CD4-positive, alpha-beta T cell treated with Interleukin-15 for 1 hour (primary cell): ENCODE measurements around the gene GDI2.
"Not testable (repeated sequence)": the region's sequence is repeated elsewhere in the genome, so short reads cannot be mapped to it uniquely, and the experiment has no call there.

Source experiments
- DNase-seq: peaks from one replicate; pipeline ENCODE4 v3.0.0-alpha.2; 2020

The GDI2 gene

DNA sequence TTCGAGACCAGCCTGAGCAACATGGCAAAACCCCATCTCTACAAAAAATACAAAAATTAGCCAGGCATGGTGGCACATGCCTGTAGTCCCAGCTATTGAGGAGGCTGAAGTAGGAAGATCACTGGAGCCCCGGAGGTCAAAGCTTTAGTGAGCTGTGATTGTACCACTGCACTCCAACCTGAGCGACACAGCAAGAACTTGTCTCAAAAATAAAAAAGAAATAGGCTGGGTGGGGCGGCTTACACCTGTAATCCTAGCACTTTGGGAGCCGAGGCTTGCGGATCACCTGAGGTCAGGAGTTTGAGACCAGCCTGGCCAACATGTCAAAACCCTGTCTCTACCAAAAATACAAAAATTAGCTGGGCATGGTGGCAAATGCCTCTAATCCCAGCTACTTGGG is 13.3 kb upstream of the GDI2 start:
- not testable (repeated sequence) for DNase-seq

DNA sequence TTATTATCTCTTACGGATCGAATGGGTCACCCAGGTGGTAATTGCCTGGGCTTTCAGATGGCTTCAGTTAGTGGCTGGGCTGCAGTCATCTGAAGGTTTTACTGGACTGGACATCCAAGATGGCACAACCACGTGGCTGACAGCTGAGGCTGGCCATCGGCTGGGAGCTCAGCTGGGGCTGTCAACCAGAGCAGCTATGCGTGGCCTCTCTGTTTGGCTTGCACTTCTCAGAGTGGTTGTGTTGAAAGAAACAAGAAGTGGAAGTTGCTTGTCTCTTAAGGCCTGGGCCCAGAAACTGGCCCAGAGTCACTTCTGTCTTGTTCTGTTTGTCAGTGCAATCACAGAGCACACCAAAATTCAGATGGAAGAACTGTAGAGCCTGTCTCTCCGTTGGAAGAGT is 5.7 kb upstream of the GDI2 start:
- peak; percentile 45 for DNase-seq

DNA sequence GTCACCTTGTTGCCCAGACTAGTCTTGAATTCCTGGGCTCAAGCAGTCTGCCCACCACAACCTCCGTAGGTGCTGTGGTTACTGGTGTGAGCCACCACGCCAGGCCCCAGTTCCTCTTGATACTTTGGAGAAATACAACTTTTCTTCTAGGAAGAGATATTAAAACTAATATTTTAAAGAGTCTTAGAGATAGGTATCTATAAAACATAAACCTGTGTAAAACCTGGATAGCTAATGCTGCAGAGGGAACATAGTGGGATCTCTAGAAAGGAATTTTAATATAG is 4.8 kb upstream of the GDI2 start:
- no peak for DNase-seq

DNA sequence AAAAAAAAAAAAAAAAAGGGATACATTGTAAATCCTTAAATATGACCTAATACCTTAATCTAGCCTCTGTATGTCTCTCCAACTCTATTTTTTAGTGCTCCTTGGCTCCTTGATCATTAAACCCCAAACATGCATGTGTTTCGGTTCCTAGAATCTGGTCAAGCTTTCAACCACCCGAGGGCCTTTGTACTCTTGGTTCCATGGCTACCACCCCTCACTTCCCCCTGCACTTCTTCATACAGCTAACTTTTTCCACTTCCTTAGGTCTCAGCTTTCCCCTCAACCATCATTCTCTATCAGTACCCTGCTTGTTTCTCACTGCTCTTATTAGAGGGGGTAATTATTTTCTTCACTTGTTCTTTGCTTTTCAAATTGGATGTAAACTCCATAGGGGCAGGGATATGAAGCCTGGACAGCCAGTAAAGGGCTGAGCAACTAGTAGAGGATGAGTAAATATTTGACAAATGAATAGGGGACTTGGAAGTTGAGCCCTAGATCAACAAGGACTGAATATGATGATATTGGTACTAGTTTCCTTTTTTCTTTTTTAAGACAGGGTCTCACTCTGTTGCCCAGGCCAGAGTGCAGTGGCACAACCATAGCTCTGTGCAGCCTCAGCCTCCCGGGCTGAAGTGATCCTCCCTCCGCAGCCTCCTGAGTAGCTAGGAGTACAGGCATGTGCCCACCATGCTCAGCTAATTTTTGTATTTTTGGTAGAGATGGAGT is 4.3 kb upstream of the GDI2 start:
- peak; percentile 27 for DNase-seq

DNA sequence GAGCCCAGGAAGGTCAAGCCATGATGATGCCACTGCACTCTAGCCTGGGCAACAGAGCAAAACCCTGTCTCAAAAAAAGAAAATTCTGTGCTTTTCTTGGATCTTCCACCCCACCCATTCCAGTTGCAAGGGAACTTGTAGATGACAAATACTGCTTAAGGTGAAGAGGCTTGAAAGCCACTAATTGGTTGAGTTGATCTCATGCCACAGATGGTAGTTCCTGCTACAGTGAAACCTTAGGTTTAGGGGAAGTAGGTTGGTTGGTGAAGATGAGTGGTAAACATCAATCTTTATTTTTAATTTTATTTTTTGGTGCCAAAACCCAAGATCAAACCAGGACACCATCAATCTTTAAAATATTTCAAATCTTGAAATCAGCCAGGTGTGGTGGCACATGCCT is 2.9 kb upstream of the GDI2 start:
- DNase-seq = no peak

DNA sequence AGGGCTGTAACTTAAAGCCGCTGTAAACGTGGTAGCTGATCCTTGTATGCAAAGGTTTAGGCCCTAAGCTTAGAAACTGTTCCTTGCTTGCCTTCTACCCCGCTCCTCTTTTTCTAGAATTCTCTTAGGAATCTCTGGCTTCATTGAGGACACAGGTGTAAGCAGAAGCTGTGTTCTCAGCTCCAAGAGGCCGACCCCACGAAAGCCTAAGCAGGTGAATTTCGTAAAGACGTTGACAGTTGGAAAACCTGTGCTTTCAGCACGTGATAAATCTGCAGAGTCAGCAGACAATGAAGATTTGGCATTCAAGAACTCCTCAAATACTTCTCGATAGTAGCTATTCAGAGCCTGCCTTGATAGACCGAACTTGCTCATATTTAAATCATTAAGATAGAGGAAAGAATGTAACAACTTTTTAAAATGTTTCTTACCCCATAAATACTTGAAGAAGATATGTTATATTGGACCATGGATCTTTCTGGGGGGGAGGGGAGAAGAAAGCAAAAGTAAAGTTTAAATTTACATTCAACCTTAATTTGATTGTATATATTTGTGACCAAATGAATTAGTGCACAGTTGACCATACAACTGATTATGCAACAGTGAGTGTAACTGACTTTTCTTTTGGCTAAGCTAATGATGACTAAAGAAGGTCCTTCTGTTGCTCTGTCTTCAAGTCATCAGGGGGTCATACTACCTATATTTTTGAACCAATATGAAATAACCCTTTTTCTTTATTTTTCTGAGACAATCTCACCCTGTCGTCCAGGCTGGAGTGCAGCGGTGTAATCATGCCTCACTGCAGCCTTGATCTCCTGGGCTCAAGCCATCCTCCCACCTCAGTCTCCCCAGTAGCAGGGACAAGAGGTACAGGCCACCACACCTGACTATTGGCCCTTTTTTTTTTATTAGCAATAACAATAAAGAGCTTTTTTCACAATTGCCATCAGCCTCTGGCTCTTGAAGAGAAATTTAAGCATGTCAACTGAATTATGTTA is 1.2 kb upstream of the GDI2 start:
- DNase-seq = no peak

DNA sequence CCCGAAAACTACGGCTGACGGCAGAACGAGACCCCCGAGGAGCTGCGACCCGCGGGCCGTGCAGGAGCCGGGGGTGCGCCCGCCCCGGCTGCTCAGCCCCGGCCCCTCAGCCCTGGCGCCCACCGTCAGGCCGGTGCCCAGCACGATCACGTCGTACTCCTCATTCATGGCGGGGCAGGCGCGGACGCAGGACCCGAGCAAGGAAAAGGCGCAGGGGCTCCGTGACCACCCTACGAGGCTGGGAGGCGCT is 218 bp downstream of the GDI2 start:
- DNase-seq = no peak

DNA sequence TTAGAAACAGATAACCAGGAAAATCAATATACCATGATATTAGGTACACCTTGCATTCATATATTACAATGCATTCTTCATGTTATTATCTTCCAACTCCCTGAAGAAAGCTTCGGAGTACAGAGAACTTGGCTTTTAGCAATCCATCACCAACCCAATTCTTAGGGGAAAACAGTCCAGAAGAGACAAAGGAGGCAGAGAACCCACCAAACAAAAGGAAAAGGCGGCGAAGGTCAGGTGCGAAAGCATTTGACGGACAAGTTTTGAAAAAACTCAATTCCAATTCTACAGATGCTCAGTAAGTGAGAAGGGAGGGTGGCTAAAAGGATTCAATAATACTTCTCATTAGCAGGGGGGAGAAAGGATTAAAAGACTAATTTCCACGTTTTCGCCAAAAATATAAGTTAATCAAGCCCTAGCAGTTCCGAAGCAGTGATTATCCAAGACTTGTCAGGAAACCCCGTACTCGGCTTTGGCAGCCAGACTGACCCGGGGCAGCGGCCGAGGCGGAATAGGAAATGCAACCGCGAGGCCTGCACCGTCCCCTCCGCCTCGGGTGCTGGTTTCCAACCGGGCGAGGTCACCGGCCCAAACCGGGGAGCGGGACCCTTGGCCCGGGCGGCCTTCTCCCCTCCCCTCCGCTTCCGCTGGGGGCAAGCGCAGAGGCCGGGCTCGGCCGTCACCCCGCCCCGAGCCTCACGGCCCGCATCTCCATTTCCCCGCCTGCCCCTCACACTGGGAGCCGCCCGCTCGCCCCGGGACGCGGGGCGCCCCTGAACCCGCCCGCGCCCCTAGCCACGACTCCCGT is 747 bp downstream of the GDI2 start:
- DNase-seq = peak; percentile 32

DNA sequence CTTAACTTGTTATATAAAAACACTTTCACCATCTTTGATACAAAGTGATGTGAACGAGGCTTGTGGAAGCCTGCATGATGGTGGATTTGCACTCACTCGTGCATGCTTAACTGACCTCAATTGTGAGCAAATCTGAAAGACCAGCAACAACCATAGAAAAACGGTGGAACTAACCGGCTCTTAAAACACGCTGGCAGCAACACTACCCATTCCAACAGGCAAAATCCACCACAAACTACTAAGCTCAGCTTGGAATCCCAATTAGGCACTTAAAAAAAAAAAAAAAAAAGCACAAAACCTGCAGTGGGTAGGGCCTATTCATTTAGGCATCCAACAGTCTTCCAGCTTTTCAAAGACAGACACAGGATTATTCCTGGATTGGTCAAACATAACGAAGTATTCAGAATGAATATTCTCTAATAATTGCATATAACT is 1.8 kb downstream of the GDI2 start:
- no peak for DNase-seq

DNA sequence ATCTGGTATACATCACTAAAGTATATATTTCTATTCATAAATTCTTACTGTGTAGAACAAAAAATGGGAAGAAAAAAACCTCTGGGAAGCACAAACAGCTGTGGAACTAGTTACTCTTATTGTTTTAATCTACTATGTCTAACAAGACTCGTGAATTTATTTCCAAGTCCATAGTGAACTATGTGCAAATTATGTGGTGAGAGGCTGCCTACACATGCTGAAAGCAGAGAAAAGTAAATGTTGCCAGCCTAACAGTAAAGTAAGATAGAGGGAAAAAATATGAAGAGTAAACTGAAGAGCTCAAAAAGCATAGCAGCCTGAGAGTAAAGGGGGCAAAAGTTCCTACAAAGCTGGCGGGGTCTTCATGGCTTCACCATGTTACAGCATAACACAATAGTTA is 3.0 kb downstream of the GDI2 start:
- no peak for DNase-seq

DNA sequence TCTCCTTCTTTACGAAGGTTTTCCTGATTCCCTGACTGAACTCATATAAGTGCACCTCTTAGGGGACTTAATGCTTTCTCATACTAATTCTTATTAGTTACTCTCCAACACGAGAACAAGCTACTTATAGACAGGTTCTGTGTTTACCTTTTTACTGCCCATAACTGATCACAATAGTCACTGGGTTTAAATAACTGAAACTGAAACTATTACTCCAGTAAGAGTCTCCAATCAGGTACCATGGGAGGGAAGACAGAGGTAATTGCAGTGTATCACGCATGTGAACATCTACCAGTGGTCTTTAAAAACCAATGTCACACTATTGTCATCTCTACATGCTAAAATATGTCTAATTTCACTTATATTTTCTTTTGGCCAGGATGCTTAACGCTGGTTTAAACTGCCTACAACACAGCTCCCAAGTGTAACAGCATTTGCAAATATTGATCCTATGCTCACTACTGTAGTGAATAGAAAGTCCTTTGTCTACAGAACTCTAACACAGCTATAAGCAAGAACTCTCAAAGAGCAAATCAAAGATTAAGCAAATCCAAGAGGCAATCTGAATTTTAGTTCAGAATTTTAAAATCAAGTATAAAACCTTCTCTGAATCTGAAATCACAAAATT is 3.6 kb downstream of the GDI2 start:
- no peak for DNase-seq

DNA sequence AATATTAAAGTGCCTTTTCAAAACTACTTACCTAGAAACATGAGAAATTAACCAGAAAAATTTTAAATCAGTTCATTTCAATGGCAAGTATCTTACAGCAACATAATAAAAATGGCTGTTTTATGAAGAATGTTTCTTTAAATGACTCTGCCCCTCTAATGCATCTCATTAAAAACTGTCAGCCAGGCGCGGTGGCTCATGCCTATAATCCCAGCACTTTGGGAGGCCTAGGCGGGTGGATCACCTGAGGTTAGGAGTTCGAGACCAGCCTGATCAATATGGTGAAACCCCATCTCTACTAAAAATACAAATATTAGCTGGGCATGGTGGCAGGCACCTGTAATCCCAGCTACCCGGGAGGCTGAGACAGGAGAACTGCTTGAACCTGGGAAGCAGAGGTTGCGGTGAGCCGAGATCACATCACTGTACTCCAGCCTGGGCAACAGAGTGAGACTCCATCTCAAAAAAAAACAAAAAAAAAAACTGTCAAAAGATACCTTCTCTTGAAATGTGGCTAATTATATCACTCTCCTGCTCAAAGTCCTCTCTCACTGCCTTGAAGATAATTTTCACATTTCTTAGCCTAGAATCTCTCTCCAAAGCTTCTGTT is 4.3 kb downstream of the GDI2 start:
- DNase-seq = not testable (repeated sequence)

DNA sequence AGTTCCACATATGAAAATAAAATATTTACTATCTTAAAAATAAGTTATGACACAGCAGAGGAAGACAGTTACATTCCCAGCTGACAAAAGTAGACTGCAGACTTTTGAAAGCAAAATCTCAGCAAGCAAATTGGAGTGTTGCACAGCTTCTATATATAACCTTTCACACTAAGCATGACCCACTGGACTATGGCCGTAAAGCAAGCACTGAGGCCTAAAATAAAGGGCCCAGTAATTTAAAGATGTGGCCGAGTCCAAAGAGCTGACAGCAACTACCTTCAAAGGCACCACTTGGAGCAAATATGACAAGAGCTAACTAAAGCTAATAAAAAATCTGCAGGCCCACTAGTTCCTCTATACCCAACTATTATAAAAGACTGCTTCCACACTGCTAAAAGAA is 6.5 kb downstream of the GDI2 start:
- DNase-seq = no peak

DNA sequence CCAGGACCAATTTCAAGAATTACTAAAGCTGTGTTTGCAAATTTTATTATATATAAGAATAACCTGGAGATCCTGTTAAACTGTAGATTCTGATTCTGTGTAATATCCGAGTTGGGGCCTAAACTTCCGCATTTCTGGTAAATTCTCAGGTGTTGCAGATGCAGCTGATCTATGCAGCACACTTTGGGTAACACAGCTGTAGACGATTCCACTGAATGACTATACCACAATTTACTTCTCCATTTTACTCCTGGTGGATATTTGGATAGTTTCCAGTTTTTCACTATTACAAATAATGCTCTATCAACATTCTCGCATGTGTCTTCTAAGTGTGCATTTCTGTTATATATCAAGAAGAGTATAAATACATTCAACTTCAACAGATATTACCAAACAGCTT is 7.5 kb downstream of the GDI2 start:
- no peak for DNase-seq

DNA sequence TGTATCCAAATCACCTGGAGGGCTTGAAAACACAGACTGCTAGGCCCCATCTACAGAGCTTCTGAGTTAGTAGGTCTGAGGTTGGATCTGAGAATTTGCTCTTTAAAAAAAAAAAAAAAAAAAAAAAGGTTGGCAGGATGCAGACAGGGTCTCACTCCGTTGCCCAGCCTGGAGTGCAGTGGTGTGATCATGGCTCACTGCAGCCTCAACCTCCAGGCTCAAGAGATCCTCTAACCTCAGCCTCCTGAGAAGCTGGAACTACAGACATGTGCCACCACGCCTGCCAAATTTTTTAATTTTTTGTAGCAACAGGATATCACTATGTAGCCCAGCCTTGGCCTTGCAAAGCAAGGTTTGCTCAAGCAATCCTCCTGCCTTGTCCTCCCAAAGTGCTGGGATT is 8.0 kb downstream of the GDI2 start:
- no peak for DNase-seq

DNA sequence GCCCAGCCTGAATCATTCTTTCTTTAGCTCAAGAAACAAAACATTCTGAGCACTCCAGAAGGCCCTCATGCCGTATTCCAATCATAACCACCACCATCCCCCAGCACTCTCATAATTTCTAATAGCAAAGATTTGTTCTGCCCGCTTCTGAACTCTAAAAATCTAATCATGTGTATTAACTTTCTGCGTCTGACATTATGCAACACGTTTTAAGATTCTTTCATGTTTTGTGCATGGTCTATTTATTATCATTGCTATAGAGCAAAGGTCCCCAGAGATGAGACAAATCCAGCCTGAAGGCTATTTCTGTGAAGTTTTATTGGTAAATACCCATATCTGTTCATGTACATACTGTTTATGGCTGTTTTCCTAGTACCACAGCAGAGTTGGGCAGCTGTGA is 8.8 kb downstream of the GDI2 start:
- DNase-seq = no peak

DNA sequence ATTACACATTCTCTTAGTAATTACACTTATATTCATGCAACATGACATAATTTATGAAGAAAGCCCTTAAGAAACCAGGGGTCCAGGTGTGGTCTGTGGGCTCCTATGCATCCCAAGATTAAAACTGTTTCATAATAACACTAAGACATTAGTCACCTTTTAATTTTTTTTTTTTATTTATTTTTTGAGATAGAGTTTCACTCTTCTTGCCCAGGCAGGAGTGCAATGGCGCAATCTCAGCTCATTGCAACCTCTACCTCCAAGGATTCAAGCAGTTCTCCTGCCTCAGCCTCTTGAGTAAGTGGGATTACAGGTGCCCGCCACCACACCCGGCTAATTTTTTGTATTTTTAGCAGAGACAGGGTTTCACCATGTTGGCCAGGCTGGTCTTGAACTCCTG is 12.5 kb downstream of the GDI2 start:
- no peak for DNase-seq

DNA sequence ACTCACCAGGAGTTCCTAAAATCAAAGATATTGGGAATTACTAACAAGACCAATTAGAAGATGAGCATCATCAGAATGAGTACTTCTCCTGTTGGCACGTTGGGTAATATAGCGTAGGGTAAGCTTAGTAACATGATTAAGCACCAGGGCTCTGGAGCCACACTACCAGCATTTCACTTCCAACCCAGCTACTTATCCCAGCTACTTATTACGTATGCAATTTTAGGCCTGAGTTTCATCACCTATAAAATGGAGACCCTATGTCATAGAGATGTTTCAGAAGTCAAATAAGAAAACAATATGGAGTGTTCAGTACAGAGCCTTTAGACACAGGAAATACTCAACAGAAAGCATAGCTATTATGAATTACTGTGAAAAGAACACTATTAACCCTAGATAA is 19.0 kb downstream of the GDI2 start:
- no peak for DNase-seq

DNA sequence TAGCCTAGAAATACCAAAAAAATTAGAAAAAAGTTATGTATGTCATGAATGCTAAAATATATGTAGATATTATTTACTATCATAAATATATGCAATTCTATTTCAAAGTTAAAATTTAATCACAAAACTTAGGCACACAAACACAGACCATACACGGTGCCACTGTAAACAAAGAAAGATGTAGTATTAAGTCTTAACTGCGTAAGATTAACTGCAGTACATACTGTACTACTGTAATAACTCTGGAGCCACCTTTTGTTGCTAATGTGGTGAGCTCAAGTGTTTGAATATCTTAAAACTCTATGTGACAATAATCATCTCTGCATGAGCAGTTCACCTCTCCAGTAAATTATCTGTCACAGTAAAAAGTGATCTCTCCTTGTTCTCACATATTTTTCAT is 23.6 kb downstream of the GDI2 start:
- DNase-seq = no peak

DNA sequence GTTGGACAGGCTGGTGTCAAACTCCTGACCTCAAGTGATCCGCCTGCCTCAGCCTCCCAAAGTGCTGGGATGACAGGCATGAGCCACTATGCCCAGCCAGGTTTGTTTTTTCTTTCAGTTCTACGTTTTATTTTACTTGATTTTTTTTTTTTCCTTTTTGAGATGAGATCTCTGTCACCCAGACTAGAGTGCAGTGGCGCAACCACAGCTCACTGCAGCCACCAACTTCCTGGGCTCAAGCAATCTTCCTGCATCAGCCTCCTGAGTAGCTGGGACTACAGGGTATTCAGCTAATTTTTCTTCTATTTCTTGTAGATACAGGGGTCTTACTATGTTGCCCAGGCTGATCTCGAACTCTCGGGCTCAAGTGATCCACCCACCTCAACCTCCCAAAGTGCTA is 24.3 kb downstream of the GDI2 start:
- no peak for DNase-seq

DNA sequence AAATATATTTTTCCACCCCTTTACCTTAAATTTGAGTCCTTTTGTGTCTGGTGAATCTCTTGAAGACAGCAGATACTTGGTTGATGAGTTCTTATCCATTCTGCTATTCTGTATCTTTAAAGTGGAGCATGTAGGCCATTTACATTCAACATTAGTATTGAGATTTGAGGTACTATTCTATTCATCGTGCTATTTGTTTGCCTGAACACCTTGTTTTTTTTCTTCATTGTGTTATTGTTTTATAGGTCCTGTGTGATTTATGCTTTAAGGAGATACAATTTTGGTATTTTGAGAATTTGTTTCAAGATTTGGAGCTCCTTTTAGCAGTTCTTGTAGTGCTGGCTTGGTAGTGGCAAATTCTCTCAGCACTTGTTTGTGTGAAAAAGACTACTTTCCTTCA is 29.9 kb downstream of the GDI2 start:
- DNase-seq = no peak

DNA sequence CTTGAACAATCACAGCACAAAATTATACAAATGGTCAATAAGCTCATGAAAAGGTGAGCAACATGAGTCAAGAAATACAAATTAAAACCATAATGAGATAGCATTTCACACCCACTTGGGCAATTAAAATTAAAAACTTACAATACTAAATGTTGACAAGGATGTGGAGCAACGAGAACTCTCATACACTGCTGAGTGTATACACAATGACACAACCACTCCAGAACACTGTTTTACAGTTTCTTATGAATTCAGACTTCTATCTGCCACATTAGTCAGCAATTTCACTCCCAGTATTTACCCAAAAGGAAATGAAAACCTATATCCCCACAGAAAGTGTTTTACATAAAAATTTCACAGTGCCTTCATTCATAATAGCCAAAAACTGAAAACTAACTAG is 31.1 kb downstream of the GDI2 start:
- no peak for DNase-seq

DNA sequence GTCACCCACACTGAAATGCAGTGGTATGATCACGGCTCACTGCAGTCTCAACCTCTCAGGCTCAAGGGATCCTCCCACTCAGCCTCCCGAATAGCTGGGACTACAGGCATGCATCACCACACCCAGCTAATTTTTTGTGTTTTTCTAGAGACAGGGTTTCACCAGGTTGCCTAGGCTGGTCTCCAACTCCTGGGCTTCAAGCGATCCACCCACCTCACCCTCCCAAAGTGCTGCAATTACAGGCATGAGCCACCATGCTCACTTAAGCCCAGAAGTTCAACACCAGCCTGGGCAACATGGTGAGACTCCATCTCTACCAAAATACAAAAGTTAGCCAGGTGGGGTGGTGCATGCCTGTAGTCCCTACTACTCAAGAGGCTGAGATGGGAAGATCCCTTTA is 33.5 kb downstream of the GDI2 start:
- no peak for DNase-seq
